Measurements from ENCODE around the gene MZT2A.
"Not testable (repeated sequence)": the region's sequence is repeated elsewhere in the genome, so short reads cannot be mapped to it uniquely, and the experiment has no call there.

DNA sequence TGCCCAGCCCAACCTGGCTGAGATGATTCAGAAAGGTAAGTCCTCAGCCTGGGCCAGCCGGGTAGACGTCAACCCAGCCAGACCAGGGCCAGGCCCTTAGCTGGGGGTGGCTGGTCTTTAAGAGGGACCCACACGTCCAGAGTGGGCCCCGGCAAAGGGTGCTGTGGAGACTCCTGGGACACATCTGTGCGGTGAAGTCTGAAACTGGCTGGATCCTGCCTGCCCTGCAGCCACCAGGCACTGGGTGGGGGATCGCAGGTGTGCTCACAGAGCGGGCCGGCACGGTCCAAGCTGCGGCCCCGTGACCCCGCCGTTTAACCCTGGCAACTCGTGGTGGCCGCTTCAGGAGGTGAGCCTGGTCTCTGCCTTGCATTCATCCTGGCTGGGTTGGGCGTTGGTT lies 25.7 kb upstream of the MZT2A start:
- TF ChIP-seq, protein P1, sequence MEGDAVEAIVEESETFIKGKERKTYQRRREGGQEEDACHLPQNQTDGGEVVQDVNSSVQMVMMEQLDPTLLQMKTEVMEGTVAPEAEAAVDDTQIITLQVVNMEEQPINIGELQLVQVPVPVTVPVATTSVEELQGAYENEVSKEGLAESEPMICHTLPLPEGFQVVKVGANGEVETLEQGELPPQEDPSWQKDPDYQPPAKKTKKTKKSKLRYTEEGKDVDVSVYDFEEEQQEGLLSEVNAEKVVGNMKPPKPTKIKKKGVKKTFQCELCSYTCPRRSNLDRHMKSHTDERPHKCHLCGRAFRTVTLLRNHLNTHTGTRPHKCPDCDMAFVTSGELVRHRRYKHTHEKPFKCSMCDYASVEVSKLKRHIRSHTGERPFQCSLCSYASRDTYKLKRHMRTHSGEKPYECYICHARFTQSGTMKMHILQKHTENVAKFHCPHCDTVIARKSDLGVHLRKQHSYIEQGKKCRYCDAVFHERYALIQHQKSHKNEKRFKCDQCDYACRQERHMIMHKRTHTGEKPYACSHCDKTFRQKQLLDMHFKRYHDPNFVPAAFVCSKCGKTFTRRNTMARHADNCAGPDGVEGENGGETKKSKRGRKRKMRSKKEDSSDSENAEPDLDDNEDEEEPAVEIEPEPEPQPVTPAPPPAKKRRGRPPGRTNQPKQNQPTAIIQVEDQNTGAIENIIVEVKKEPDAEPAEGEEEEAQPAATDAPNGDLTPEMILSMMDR (IDR thresholded peaks at IDR 0.05; ENCODE audit: insufficient read depth, low read length, poor library complexity, severe bottlenecking), result not testable (repeated sequence)
- not testable (repeated sequence) for TF ChIP-seq EZH2phosphoT487 (conservative IDR thresholded peaks at IDR 0.05; ENCODE audit: low read length)

All from SU-DHL-6 (cell line).